ENCODE data around the gene TANC1.
"Not testable (repeated sequence)": the region's sequence is repeated elsewhere in the genome, so short reads cannot be mapped to it uniquely, and the experiment has no call there.

The TANC1 gene

GRCh38 chr2:159032580-159032979 lies 64.1 kb downstream of the TANC1 start:
- DNase-seq: no peak

- no peak for DNase-seq
Measured at GRCh38 chr2:159034713-159035112, 66.3 kb downstream of the TANC1 start.

DNA sequence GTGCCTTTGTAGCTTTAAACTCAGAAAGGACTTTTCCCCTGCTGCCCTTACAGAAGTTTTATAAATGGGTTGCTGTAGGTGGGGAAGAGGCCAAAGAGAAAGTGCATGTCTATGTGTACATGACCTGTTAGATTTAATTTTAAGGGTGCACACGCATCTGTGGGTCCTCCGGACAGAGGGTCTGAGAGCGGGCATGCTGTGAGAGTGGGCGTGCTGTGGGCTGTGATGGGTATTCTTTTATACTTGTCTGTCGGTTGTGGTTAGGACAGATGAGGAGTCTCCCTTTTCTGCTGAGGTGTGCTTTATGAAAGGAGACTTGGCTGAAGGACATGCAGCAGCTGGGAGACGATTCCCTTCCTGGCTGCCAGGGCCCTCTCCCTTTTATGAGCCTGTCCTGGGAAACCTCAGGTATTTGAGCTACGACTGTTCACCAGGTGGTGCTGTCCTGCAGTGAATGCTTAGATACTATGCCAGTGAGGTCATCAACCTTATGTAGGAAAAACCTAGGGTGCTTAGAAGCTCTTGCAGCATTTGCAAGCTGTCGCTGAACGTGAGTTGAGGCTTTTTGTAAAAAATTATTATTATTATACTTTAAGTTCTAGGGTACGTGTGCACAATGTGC lies 67.5 kb downstream of the TANC1 start:
- peak; percentile 40 for DNase-seq

DNA sequence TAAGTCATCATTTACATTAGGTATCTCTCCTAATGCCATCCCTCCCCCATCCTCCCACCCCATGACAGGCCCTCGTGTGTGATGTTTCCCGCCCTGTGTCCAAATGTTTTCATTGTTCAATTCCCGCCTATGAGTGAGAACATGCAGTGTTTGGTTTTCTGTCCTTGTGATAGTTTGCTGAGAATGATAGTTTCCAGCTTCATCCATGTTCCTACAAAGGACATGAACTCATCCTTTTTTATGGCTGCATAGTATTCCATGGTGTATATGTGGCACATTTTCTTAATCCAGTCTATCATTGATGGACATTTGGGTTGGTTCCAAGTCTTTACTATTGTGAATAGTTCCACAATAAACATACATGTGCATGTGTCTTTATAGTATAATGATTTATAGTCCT lies 68.0 kb downstream of the TANC1 start:
- not testable (repeated sequence) for DNase-seq

DNA sequence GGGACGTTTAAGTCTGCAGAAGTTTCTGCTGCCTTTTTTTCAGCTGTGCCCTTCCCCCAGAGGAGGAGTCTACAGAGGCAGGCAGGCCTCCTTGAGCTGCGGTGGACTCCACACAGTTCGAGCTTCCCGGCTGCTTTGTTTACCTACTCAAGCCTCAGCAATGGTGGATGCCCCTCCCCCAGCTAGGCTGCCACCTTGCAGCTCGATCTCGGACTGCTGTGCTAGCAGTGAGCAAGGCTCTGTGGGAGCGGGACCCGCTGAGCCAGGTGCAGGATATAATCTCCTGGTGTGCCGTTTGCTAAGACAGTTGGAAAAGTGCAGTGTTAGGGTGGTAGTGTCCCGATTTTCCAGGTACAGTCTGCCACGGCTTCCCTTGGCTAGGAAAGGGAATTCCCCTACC lies 72.9 kb downstream of the TANC1 start:
- not testable (repeated sequence) for DNase-seq

GRCh38 chr2:159042115-159042850 lies 73.8 kb downstream of the TANC1 start:
- no peak for DNase-seq

DNA sequence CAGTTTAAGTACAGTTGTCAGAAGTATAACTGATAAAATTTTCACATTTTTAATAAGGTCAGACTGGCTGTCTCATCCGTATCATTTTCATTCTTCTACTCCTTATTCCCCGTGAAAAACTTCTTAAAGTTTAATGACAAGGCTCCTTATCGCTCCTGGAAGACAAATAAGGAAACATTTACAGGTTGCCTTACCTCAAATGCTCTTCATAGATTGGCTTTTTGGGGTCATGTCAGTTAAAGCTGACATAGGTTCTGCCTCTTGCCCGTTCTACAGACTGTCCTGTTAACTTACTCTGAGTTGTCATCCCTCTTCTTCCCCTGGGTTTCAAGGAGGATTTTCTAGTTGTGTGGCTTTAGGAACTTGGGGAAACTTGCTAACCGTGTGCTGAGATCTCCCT lies 75.3 kb downstream of the TANC1 start:
- DNase-seq: no peak

GRCh38 chr2:159044804-159045286 lies 76.4 kb downstream of the TANC1 start:
- DNase-seq: no peak

- DNase-seq: no peak
Measured at GRCh38 chr2:159045545-159046454, 77.4 kb downstream of the TANC1 start.

DNA sequence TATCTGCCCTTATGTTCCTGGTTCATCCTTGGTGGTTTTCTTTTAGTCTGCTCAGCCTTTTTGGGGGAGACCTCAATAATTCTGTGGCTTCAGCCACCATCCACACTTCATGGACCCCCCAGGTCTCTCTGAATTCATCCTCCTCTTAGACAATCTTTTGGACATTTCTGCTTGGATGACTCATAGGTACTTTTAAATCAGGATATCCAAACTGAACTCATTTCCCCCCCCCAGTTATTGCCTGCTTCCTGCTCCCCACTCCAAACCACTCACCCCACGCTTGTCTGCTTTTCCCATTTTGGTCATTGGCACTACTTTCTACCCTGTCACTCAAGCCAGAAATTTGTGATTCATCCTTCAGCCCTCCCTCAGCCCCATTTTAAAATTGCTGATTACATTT lies 78.5 kb downstream of the TANC1 start:
- DNase-seq: no peak

DNA sequence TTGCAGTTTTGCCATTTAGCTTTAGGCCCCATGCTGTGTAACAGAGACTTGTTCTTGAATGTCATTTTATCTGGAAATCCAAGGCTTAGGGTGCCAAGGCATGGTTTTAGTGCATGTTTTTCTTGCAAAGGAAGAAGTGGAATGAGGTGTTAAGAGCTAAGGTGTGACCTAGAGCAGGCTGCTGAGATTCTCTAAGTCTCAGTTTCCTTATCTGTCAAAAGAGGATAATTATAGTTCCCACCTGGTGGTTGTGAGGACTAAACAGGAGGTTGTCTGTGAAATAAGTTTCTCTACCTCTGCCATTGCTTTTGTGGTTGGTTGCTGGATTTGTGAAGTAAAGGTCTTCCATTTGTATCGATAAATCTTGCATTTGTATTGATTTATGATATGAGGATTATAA lies 82.0 kb downstream of the TANC1 start:
- no peak for DNase-seq

DNA sequence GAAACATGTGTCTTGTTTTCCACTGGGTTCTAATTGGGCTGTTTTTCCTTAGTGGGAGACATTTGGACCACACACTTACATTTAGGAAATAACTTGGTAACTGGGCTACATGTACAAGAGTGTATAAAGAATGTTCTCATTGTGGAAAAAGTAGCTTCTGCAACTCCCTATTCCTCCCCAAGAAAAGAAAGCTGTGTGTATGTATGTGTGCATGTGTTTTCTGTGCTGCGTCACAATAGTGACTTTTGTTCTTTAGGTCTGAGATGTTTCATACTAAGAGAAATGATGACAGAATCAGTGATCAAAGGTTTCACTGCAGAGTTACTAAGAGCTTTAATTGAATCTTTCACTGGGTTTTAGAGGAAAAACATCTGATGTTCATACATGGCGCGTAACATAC lies 82.7 kb downstream of the TANC1 start:
- DNase-seq: no peak

- DNase-seq: no peak
Measured at GRCh38 chr2:159051661-159052060, 83.2 kb downstream of the TANC1 start.

- DNase-seq: no peak
Measured at GRCh38 chr2:159052157-159052601, 83.7 kb downstream of the TANC1 start.

DNA sequence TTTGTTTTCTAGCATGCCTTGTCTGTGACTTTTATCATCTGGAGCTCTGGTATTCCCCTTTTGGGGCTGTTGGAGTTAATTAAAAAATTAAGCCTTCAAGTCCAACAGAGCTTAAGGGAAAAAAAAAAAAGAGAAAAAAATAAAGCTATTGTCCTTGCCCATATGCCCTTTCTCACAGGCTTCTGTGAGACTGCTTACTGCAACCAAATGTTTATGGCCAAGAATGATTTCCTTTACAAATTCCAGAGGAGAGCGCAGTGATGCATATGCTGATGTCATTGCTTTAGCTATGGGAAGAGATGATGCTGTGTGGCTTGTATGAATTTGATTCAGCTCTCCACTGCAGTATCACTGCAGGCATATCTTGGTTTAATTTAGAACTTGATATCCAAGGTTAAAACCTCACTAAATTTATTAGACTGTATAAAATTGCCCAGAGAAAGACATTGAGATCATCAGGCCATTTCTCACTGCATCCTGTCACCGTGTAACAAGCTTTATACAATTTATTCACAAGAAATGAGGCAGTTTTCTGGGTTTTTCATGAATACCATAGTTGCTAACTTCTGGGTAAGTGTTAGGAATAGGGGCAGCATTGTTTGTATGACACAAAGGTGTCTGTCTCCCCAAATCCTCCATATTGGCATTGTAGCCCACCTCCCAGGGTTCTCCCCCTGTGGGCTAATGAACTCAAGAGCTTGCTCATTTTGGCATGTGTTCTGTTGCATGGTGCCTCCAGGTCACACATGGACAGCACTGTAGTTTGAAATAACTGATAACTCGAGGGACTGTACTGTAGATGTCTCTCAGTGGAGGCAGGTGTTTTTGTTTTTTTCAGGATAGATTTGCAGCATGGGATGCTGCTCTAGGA lies 85.0 kb downstream of the TANC1 start:
- DNase-seq: no peak

GRCh38 chr2:159054032-159054334 lies 85.5 kb downstream of the TANC1 start:
- no peak for DNase-seq

GRCh38 chr2:159054985-159055384 lies 86.5 kb downstream of the TANC1 start:
- DNase-seq: no peak

- DNase-seq: no peak
Measured at GRCh38 chr2:159060518-159060917, 92.1 kb downstream of the TANC1 start.

DNA sequence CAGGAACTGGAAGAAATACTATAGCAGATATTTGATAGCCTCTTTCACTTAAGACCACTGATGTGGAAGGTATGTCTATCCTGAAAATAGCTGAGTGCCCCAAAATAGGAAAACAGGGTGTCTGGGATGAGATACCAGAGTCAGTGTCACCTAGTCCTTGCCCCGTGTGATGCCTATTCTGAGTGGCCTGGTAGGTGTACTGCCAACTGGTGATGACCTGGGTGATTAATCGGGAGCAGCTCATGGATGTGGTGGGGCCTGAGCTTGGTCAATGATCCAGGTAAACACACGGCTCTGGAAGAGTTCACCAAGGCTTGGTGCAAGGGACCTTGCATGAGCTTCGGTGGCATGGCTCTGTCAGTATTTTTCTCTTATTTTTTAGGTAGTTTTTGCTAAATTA lies 95.2 kb downstream of the TANC1 start:
- DNase-seq: no peak

DNA sequence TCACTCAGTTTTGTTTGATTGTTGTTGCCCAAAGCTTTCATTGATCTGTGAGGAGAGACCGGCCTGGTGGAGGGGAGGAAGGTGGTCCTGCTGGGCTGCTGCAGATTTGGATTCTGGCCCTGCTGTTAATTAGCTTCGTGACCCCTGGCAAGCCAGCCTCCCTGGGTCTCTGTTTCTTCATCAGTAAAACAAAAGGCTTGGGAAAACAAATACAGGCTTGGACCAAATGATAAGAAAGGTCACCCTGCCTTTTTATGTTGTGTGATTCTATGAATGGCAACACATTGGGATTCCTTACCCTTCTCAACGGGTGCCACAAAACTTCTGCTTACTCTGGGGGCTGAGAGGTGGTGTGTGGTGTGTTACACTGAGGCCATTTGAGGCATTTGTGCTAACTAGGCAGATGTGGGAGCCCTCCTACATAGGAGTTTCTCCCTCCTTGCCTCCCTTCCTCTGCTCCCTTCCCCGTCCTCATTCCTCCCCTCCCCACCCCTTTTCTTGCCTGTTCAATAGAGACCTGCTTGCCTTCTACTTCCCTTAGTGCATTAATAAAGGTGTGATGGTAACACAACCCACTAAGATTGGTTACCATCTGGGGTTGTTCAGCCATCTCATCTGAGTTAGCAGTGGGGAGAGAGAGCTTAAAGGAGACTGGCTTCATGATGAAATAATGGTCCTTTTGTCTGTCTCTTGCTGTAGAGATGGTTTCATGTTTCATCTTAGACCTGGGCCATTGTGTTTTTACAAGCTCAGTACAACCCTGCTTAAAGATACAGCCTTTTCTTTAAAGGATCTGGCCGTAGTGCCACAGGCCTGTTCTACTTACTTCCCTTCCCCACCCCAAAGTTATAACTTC lies 96.2 kb downstream of the TANC1 start:
- no peak for DNase-seq

GRCh38 chr2:159065313-159065712 lies 96.9 kb downstream of the TANC1 start:
- DNase-seq: no peak

DNA sequence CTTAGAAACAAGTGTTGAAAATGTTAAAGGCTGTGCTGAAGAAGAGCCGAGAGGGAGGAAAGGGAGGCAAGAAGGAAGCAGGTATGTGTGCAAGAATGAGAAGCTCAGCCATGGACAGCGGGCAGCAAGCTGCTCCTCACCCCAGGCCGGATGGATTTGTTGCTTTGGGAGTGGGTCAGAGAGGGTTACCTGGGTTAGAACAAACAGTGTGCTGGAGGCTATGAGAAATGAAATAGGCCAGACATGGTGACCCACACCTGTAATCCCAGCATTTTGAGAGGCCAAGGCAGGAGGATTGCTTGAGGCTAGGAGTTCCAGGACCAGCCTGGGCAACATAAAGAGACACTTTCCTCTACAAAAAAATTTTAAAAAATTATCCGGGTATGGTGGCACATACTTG lies 97.5 kb downstream of the TANC1 start:
- no peak for DNase-seq
